Activated CD4-positive, alpha-beta memory T cell treated with anti-CD3 and anti-CD28 coated beads, Interleukin-2, amount 10 ng/mL, durations not matched to agents 7 days and 5 days (primary cell): ENCODE data around the gene NPC1L1. TPM values are rescaled to one million over a fixed set of nuclear protein-coding genes. Genes with fewer than 3 reads are reported as not detected.
A peak's percentile ranks its signal among the peaks of the same experiment; 100 is the strongest.

ENCODE experiments used
- CTCF ChIA-PET: fragments of 350-600 bp; sonication (Branson Sonifier 250); formaldehyde crosslinking; loops from one replicate; lab custom pipeline; 2021; ENCODE audit warnings: antibody characterized with exemption, inconsistent platforms; lab: Charles Lee
- POLR2A ChIA-PET: fragments of 350-600 bp; sonication (Branson Sonifier 250); formaldehyde crosslinking; loops from one replicate; lab custom pipeline; 2021; ENCODE audit warnings: antibody characterized with exemption; lab: Charles Lee
- DNase-seq: peaks from one replicate; pipeline ENCODE4 v3.0.0-alpha.2; 2020
- H3K27ac Mint-ChIP-seq: one replicate; pipeline ENCODE4 v1.8.0; 2021; ENCODE audit warnings: mild to moderate bottlenecking, mixed read lengths
- H3K27me3 Mint-ChIP-seq: one replicate; pipeline ENCODE4 v1.8.0; 2021; ENCODE audit warnings: mixed read lengths
- H3K36me3 Mint-ChIP-seq: one replicate; pipeline ENCODE4 v1.8.0; 2021; ENCODE audit warnings: low read depth, mixed read lengths
- H3K4me1 Mint-ChIP-seq: one replicate; pipeline ENCODE4 v1.8.0; 2021; ENCODE audit warnings: mixed read lengths
- H3K4me3 Mint-ChIP-seq: one replicate; pipeline ENCODE4 v1.8.0; 2021; ENCODE audit warnings: mild to moderate bottlenecking, mixed read lengths
- H3K9me3 Mint-ChIP-seq: one replicate; pipeline ENCODE4 v1.8.0; 2021; ENCODE audit warnings: mixed read lengths
- total RNA-seq, 2 experiments: library from RNA; stranded (reverse); gene quantifications; one replicate each; pipeline ENCODE4 v1.2.3, GENCODE V29; 2021

Gene NPC1L1
- total RNA-seq, 2 experiments from 2014 or later = not detected

DNA sequence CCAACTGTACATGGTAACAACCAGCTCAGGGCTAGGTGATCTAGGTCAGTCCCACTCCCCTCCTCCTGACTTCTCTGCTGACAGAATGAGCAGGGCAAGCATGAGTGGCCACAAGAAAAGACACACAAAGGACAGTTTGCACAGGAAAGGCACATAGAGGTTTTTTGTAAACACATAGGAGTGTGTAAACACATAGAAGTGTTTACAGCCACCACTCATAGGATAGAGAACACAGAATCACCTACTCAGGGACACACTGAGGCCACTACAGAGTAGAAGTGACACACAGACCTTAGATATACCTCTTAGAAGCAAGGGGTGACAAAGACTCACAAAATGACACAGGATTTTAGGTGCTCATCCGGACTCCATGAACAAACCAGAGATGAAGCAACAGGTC, 69.7 kb downstream of the NPC1L1 start:
- Mint-ChIP-seq H3K27me3 (no peaks in the 10 kb centered on the region), H3K4me1 (peaks cover 21% of the 10 kb centered on the region), H3K36me3 (peaks cover 69% of the 10 kb centered on the region), H3K4me3 (no peak overlapping the region), H3K27ac (no peak overlapping the region), H3K9me3 (no peaks in the 10 kb centered on the region)
- DNase-seq = no peak
- CTCF ChIA-PET = no interaction called here
- POLR2A ChIA-PET = no interaction called here

DNA sequence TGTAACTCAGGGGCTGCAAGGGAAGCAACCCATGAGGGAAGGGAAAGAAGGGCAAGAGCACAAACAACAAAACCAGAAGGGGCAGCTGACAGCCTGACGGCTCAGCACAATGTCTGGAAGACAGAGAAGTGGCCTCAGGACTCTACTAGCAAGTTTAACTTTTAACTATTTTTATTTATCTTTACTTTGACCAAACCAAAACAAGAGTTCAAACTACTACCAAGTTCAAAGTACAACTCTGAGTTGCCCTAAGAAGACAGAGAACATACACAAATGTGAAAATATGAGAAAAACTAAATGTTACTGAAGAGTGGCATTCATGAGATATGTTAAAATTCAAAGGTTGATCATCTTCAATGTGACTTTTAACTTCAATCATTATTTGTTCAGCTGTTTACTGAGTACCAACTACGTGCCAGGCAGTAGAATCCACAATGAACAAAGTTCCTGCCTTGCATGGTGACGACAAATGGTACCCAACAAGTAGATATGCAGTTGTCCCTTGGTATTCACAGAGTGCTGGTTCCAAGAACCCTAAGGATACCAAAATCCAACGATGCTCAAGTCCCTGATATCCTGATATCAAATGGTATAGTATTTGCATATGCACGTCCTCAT, 70.4 kb downstream of the NPC1L1 start:
- no peak for DNase-seq
- Mint-ChIP-seq H3K9me3 (no peaks in the 10 kb centered on the region), H3K4me3 (no peak overlapping the region), H3K36me3 (peaks cover 64% of the 10 kb centered on the region), H3K4me1 (peaks cover 27% of the 10 kb centered on the region), H3K27me3 (no peaks in the 10 kb centered on the region), H3K27ac (no peak overlapping the region)
- ChIA-PET CTCF (interaction anchor here (1.1 kb wide), 1 partner anchor 230 kb away, joined by 7 read pairs; no protein-coding TSS in a partner anchor), POLR2A (no interaction called here)

DNA sequence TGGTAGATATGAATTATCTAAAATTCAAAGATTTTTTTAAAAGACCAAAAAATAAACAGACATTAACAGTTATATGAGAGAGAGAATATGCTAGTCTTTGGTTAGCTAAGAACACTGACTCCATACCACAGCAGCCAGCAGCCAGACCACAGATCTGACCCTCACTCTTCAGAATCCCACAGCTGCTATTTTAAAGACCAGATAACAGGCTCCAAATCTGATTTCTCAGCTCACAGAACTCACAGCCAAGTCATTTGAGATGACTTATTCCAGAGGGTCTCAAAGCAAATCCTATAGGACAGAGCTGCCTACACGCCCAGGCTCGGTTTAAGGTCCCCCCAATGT, 71.0 kb downstream of the NPC1L1 start:
- CTCF ChIA-PET = interaction anchor here (1.1 kb wide), 1 partner anchor 229 kb away, joined by 7 read pairs; no protein-coding TSS in a partner anchor
- Mint-ChIP-seq H3K9me3 (no peaks in the 10 kb centered on the region), H3K4me1 (peaks cover 30% of the 10 kb centered on the region), H3K4me3 (no peak overlapping the region), H3K27ac (no peak overlapping the region), H3K36me3 (peaks cover 66% of the 10 kb centered on the region), H3K27me3 (no peaks in the 10 kb centered on the region)
- POLR2A ChIA-PET = interaction anchor here (0.8 kb wide), 1 partner anchor 9 kb away, joined by 3 read pairs; no protein-coding TSS in a partner anchor
- DNase-seq = no peak

DNA sequence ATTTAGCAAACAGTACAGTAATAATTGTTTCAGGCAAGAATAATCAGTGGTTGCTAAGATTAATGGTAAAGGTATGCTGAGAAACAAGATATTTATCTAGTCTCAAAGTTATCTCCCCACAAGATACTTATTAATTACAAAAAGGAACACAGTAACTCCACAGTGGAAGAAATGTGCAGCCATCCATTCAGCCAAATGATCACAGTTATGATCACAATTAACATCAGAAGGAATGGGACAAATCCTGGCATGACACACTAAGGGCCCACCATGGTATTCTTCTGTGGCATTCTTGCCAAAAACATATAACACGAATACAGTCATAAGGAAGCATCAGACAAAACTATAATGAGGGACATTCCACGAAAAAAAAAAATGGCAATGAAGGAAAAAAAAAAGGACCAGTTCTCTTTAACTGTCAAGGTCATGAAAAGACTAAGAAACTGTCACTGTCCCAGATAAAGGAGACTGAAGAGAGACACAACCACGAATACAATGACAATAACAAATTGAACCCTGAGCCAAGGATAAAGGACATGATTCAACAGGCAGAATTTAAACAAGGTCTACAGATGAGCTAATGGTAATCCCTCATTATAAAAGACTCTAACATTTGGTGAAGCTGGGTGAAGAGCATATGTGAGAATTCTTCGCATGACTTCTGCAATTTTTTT, 71.5 kb downstream of the NPC1L1 start:
- ChIA-PET POLR2A (interaction anchor here (0.8 kb wide), 1 partner anchor 8 kb away, joined by 3 read pairs; no protein-coding TSS in a partner anchor), CTCF (interaction anchor here (0.7 to 1.1 kb wide), 2 partner anchors 20 to 228 kb away, joined by 4 to 7 read pairs; no protein-coding TSS in a partner anchor)
- no peaks in the 10 kb centered on the region for H3K27me3 Mint-ChIP-seq
- no peak overlapping the region for H3K4me3 Mint-ChIP-seq
- no peak overlapping the region for H3K27ac Mint-ChIP-seq
- no peaks in the 10 kb centered on the region for H3K9me3 Mint-ChIP-seq
- peaks cover 34% of the 10 kb centered on the region for H3K4me1 Mint-ChIP-seq
- DNase-seq = no peak
- peaks cover 63% of the 10 kb centered on the region for H3K36me3 Mint-ChIP-seq

DNA sequence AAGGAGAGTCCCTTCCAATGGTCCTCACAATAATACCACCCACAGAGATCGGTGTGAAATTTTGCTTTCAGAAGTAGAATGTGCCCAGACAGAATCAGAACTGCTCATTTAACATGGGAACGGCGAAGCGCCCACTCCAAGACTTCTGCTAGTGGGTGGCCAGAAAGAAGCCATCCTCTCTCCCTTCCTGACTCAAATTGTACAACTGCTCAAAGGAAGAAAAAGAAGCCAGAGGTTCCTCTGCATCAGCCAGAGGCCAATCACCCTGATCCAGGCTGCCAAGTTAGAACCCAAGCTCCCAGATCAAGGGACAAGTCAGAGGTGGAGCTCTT, 73.9 kb downstream of the NPC1L1 start:
- Mint-ChIP-seq H3K27ac (peak overlapping the region; percentile 48), H3K9me3 (no peaks in the 10 kb centered on the region), H3K4me3 (no peak overlapping the region), H3K4me1 (peaks cover 43% of the 10 kb centered on the region), H3K27me3 (no peaks in the 10 kb centered on the region), H3K36me3 (peaks cover 50% of the 10 kb centered on the region)
- CTCF ChIA-PET = interaction anchor here (0.9 to 1.3 kb wide), 2 partner anchors 10 to 25 kb away, joined by 3 to 4 read pairs; no protein-coding TSS in a partner anchor
- POLR2A ChIA-PET = interaction anchor here (1.1 to 1.5 kb wide), 2 partner anchors 15 to 22 kb away, joined by 3 read pairs; no protein-coding TSS in a partner anchor
- DNase-seq = no peak

DNA sequence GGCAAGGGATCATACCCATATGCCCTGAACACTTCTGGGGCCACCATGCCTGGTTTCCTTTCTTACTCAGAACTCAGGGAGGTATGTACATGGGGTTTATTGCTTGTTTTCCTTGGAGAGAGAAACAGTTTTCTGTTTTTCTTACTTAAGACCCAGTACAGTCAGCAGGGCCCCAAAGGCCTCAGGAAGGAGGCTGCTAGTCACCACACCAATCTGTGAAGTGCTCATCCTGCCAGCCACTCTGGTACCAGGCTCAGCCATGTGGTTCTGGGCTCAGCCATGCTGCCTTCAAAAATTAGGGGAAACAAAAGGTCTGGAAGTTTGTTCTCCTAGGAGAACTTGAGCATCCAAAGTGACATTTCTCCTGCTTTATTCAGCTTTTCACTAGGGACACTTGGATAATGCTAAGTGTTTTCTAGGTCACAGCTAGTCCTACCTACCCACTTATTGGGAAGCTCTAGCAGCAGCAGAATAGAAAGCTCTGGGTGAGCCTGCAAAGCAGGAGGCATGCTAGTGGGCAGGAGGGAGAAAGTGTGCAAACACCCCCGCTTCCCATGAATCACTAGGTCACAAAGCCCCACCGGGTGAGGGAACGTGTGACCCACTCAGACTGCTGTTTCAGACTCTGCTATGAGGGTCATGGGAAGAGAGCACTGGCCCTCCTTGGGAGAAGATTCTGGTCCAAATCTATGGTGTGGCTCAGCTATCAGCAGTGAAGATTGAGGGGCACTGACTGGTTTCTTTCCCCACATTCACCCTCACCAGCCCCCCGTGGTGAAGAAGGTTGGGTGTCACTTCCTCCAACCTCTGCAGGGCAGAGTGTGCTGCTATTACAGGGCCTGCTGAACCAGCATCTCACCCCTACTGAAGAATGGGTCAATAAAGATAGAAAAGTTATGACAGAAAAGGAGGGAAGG, 74.6 kb downstream of the NPC1L1 start:
- CTCF ChIA-PET = interaction anchor here (0.9 to 1.3 kb wide), 2 partner anchors 11 to 26 kb away, joined by 3 to 4 read pairs; no protein-coding TSS in a partner anchor
- Mint-ChIP-seq H3K36me3 (peaks cover 49% of the 10 kb centered on the region), H3K27ac (peak overlapping the region; percentile 12), H3K4me3 (no peak overlapping the region), H3K9me3 (no peaks in the 10 kb centered on the region), H3K27me3 (no peaks in the 10 kb centered on the region), H3K4me1 (peaks cover 47% of the 10 kb centered on the region)
- no peak for DNase-seq
- POLR2A ChIA-PET = interaction anchor here (1.1 to 1.5 kb wide), 2 partner anchors 14 to 23 kb away, joined by 3 read pairs; no protein-coding TSS in a partner anchor

DNA sequence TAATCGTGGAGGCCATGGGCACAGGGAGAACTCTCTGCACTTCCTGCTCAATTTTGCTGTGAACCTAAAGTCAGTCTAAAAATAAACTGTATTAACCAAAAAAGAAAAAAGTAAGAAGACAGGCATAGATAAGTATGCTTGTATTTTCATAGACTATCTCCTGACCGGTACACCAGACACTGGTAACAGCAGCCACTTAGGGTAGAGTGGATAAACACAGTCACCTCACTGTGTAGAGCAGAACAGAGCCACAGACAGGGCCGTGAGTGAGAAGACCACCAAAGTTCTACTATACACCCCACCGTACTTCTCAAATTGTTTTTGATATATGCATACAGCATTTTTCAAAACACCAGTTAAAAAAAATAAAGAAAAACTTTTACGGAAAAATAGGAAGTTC, 75.6 kb downstream of the NPC1L1 start:
- Mint-ChIP-seq H3K36me3 (peaks cover 52% of the 10 kb centered on the region), H3K4me3 (no peak overlapping the region), H3K4me1 (peaks cover 57% of the 10 kb centered on the region), H3K9me3 (no peaks in the 10 kb centered on the region), H3K27me3 (no peaks in the 10 kb centered on the region), H3K27ac (no peak overlapping the region)
- POLR2A ChIA-PET = interaction anchor here (1.3 to 2.6 kb wide), 2 partner anchors 25 to 30 kb away, joined by 3 to 6 read pairs; partner anchors contain the start of gene NUDCD3
- CTCF ChIA-PET = interaction anchor here (1.4 kb wide), 1 partner anchor 225 kb away, joined by 3 read pairs; no protein-coding TSS in a partner anchor
- no peak for DNase-seq

DNA sequence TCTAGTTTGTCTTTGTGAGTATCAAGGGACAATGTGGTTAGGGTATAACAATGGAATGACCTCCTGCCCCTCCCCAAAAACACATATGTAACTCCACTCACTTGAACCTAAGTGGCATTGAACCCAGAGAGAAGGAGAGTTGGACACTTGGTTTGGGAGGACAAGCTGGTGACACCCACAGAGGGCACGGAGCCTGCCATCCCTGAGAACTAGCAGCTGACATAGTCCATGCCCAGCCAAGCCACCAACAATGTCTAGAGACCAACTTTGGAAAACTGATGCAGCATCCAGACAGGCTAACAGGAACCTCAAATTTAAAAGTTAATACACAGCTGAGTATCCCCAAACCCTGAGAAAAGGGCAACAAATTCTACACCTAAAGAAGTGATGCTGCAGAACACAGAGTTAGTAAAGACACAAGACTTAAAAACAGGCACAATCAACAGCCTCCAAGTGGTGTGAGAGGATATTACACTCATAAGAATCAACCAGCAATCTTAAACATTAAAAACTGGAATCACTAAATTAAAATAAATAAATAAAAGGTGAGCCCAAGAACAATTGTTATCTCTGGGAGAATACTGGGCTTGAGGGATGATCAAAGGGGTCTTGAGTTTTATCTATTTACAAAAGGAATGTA, 77.8 kb downstream of the NPC1L1 start:
- Mint-ChIP-seq H3K4me3 (no peak overlapping the region), H3K27me3 (no peaks in the 10 kb centered on the region), H3K4me1 (peaks cover 67% of the 10 kb centered on the region), H3K9me3 (no peaks in the 10 kb centered on the region), H3K36me3 (peaks cover 52% of the 10 kb centered on the region), H3K27ac (no peak overlapping the region)
- CTCF ChIA-PET = interaction anchor here (1.8 to 2.6 kb wide), 2 partner anchors 27 to 213 kb away, joined by 4 to 8 read pairs; partner anchors contain the start of gene NUDCD3
- POLR2A ChIA-PET = interaction anchor here (0.8 to 2.6 kb wide), 3 partner anchors 10 to 27 kb away, joined by 3 to 6 read pairs (median 3); partner anchors contain the start of gene NUDCD3
- DNase-seq = no peak

Other genes starting within 250 kb of the NPC1L1 start
- gene CAMK2B, start 215.7 kb downstream of the NPC1L1 start, total RNA-seq = under 1 TPM in 1 of 2 experiments, not detected in 1; 0.10 TPM
- 10 to 100 TPM; 91.0 to 97.5 TPM for gene NUDCD3, start 50.7 kb downstream of the NPC1L1 start, total RNA-seq
- gene DDX56, start 32.6 kb upstream of the NPC1L1 start, total RNA-seq = 10 to 100 TPM; 59.0 to 59.6 TPM
- 10 to 100 TPM; 76.0 to 81.8 TPM for gene TMED4, start 40.9 kb upstream of the NPC1L1 start, total RNA-seq
- gene OGDH, start 65.3 kb upstream of the NPC1L1 start, total RNA-seq = 100 to 1,000 TPM; 164 to 166 TPM
- gene ZMIZ2, start 207.5 kb upstream of the NPC1L1 start, total RNA-seq = 10 to 100 TPM; 85.2 to 91.4 TPM